Heart right ventricle (tissue), 16 donors: ENCODE data around the gene ATP6AP1. TPM values are rescaled to one million over a fixed set of nuclear protein-coding genes. Genes with fewer than 3 reads are reported as not detected.

ENCODE experiments used
- ATAC-seq, 8 donors: fragments of 200-7000 bp; cut with Tn5 transposase; one replicate each; pipeline ENCODE4 v1.9.1; 2020; ENCODE audit warnings: mild to moderate bottlenecking in 8 of 8, moderate library complexity in 8 of 8, moderate number of reproducible peaks in 1 of 8
- DNase-seq, 2 donors: peaks; one replicate each; pipeline ENCODE4 v3.0.0-alpha.2; 2020
- H3K27ac ChIP-seq, 10 donors: fragments of 200-600 bp; sonication (generic) in 2 of 10; one replicate each; pipeline versions ENCODE4 v1.5.0 to v1.8.0; 2020 to 2022; ENCODE audit warnings: mild to moderate bottlenecking in 3 of 10
- H3K27me3 ChIP-seq, 7 donors: fragments of 200-600 bp; one replicate each; pipeline ENCODE4 v1.8.0; 2021 to 2022; ENCODE audit warnings: mild to moderate bottlenecking in 2 of 7
- H3K36me3 ChIP-seq, 9 donors: fragments of 200-600 bp; sonication (generic) in 1 of 9; one replicate each; pipeline versions ENCODE4 v1.5.0 to v1.8.0; 2020 to 2022; ENCODE audit warnings: mild to moderate bottlenecking in 2 of 9
- H3K4me1 ChIP-seq, 9 donors: fragments of 200-600 bp; sonication (generic) in 1 of 9; one replicate each; pipeline versions ENCODE4 v1.5.0 to v1.8.0; 2020 to 2022; ENCODE audit warnings: mild to moderate bottlenecking in 4 of 9
- H3K4me3 ChIP-seq, 10 donors: fragments of 200-600 bp; sonication (generic) in 2 of 10; one replicate each; pipeline versions ENCODE4 v1.5.0 to v1.8.0; 2020 to 2022; ENCODE audit warnings: mild to moderate bottlenecking in 7 of 10, moderate library complexity in 2 of 10
- H3K9me3 ChIP-seq, 11 donors: fragments of 200-600 bp in 10 of 11; sonication (generic) in 2 of 11; one replicate each; pipeline versions ENCODE4 v1.5.0 to v1.8.0; 2013 to 2022; ENCODE audit warnings: mild to moderate bottlenecking in 2 of 11, control low read depth in 1 of 11, moderate library complexity in 1 of 11
- CTCF ChIP-seq, 9 donors: fragments of 200-600 bp; sonication (generic) in 2 of 9; IDR thresholded peaks; one replicate each; pipeline versions ENCODE4 v1.5.0 to v1.8.0; 2021 to 2022; ENCODE audit warnings: antibody characterized with exemption in 9 of 9, mild to moderate bottlenecking in 5 of 9, moderate library complexity in 1 of 9
- WGBS, 2 donors: extraction: QIAGEN DNeasy Blood & Tissue Kit; methylation state at CpG; one replicate each; pipeline ENCODE4 v1.1.7; 2013; ENCODE audit warnings: inconsistent platforms in 1 of 2; 5-methylcytosine and 5-hydroxymethylcytosine counted together
- intact Hi-C, 10 donors: fragments of 100-400 bp; cut with DNase I; formaldehyde crosslinking; loops; one replicate each; pipeline versions ENCODE4 v1.11.1 to v1.14.2; 2022
- polyA plus RNA-seq, 2 donors: library from polyadenylated mRNA; stranded (reverse); fragments of 200-250 nt; gene quantifications; one replicate each; pipeline ENCODE4 v1.2.3, GENCODE V29; 2013
- total RNA-seq, 10 donors: library from RNA; stranded (reverse); fragmentation: NEBNext Ultra II Directional in 3 of 10; extraction: Animal tissue kit (Norgen Biotek cat#: 25700) in 3 of 10; gene quantifications; one replicate each; pipeline versions ENCODE4 v1.2.1 to v1.2.4, GENCODE V29; 2021 to 2023
- donor health status: Arrhythmogenic right ventricular cardiomyopathy.
- donor health status: ischemic (EF 13 %, LVEDD 7.1; RV severe dilation, severe dysfunction).
- donor health status: healthy with polysubstance abuse.
- donor health status: DM: no; HTN: yes; CAD: no.
- donor health status: DM: no; HTN: no; CAD: no.
- donor health status: ischemic (EF 25% LVEDD 6.9; RV normal size, moderate dysfunction).
- donor health status: ischemic (EF 25% LVEDD 5.7; RV mildly dilated, moderate dysfunction).
- donor health status: healthy.
- donor health status: DM: yes; HTN: yes; CAD: no.
- donor health status: Ischemic cardiomyopathy.
- donor health status: ischemic (EF 35%, LVEDD 5.7; RV mildly dilated, moderate dysfunction).
- donor health status: nonischemic (EF 11% LVEDD 7.7; RV severe dilation, severe dysfunction).
- donor health status: DM: yes; HTN: yes; CAD: no.
- donor health status: PGD.
- donor health status: ischemic (EF 29% LVEDD 5.4; RV normal size, mild dysfunction).
- donor health status: nonischemic (EF 23%, LVEDD 6.1; RV moderate dilation, normal function).

ATP6AP1 gene
- total and polyA plus RNA-seq, 12 donors = 26.0 to 113 (median 90.6) TPM

- TF ChIP-seq CTCF (IDR thresholded peaks at IDR 0.05) = no peak
These were observed 45.2 kb downstream of the ATP6AP1 start for GRCh38 chrX:154473683-154474082.

GRCh38 chrX:154476821-154477220 lies 48.3 kb downstream of the ATP6AP1 start:
- 85 to 89% methylated on average over 8 of the region's 8 CpGs for WGBS, 2 donors
- ATAC-seq = no peak

More at GRCh38 chrX:154473683-154474082, 45.2 kb downstream of the ATP6AP1 start:
- Histone ChIP-seq H3K4me1 (peaks cover 0 to 6% (median 0%) of the 10 kb centered on the region in 9 donors), H3K27ac (no peak overlapping the region), H3K27me3 (peaks cover 0 to 7% (median 0%) of the 10 kb centered on the region in 7 donors), H3K4me3 (no peak overlapping the region), H3K9me3 (no peaks in the 10 kb centered on the region), H3K36me3 (peaks cover 0 to 37% (median 0%) of the 10 kb centered on the region in 9 donors)
- DNase-seq = no peak
- ATAC-seq = no peak
- intact Hi-C loops = no loop called here
- 72 to 78% methylated on average over 7 of the region's 7 CpGs for WGBS, 2 donors

GRCh38 chrX:154477891-154478477 lies 49.5 kb downstream of the ATP6AP1 start:
- no peak for DNase-seq
- 60 to 70% methylated on average over 17 to 24 of the region's 24 CpGs for WGBS, 2 donors
- Histone ChIP-seq H3K4me1 (peaks cover 0 to 14% (median 2%) of the 10 kb centered on the region in 9 donors), H3K4me3 (peak overlapping the region; percentile 14 to 61 (median 55)), H3K9me3 (no peaks in the 10 kb centered on the region), H3K36me3 (peaks cover 0 to 1% (median 0%) of the 10 kb centered on the region in 9 donors), H3K27me3 (peaks cover 0 to 7% (median 0%) of the 10 kb centered on the region in 7 donors), H3K27ac (peak overlapping the region in 8 of 10 donors; percentile 69 to 86 (median 85))
- no peak for ATAC-seq
- intact Hi-C loops = loop anchor here in 1 of 10 donors (5.0 kb wide), 1 partner anchor 41 kb away; the partner anchor contains the start of gene GDI1
- no peak for TF ChIP-seq CTCF (IDR thresholded peaks at IDR 0.05)

More at GRCh38 chrX:154476821-154477220, 48.3 kb downstream of the ATP6AP1 start:
- Histone ChIP-seq H3K27ac (no peak overlapping the region), H3K4me3 (no peak overlapping the region), H3K4me1 (peaks cover 0 to 14% (median 2%) of the 10 kb centered on the region in 9 donors), H3K9me3 (no peaks in the 10 kb centered on the region), H3K27me3 (peaks cover 0 to 7% (median 0%) of the 10 kb centered on the region in 7 donors), H3K36me3 (peaks cover 0 to 6% (median 0%) of the 10 kb centered on the region in 9 donors)
- DNase-seq = no peak
- TF ChIP-seq CTCF (IDR thresholded peaks at IDR 0.05) = no peak
- intact Hi-C loops = loop anchor here in 1 of 10 donors (5.0 kb wide), 1 partner anchor 40 kb away; the partner anchor contains the start of gene GDI1

- ATAC-seq (peak; percentile 95 to 98 (median 96)), DNase-seq (peak; percentile 91 to 94)
- peaks cover 0 to 14% (median 2%) of the 10 kb centered on the region in 9 donors for H3K4me1 ChIP-seq
- peak within 1 kb of the TSS; percentile 14 to 61 (median 55) for H3K4me3 ChIP-seq
- WGBS, 2 donors = 3 to 5% methylated on average over 42 to 81 of the region's 85 CpGs
- H3K27ac ChIP-seq = peak within 1 kb of the TSS; percentile 69 to 86 (median 85)
- H3K27me3 ChIP-seq = peaks cover 0 to 7% (median 0%) of the 10 kb centered on the region in 7 donors
- no peaks in the 10 kb centered on the region for H3K9me3 ChIP-seq
- H3K36me3 ChIP-seq = peaks cover 0 to 6% (median 0%) of the 10 kb centered on the region in 9 donors
- TF ChIP-seq CTCF (IDR thresholded peaks at IDR 0.05) = no peak
- intact Hi-C loops = loop anchor here in 1 of 10 donors (5.0 kb wide), 1 partner anchor 42 kb away; the partner anchor contains the start of gene GDI1
These were observed 50.5 kb downstream of the ATP6AP1 start, which contains the start of gene LAGE3 for GRCh38 chrX:154478728-154479622. LAGE3 (minus strand) TSS chrX:154479281; CDS start chrX:154478915, 366 bp downstream.
